GM12891 (cell line): ENCODE data around the gene PXDN.

Source experiments
- DNase-seq: peaks from one replicate; pipeline ENCODE4 v3.0.0; 2011; ENCODE audit warnings: low spot score; ENCODE audit not compliant: insufficient read length
- FAIRE-seq: peaks from 2 replicates; lab custom pipeline; 2011; peaks lifted over from hg19 to GRCh38; lab: Jason Lieb, UNC
- PAX5 ChIP-seq: IDR thresholded peaks from 2 replicates; pipeline ENCODE4 v1.6.1; 2011; ENCODE audit warnings: low read length, moderate library complexity, mild to moderate bottlenecking; ENCODE audit not compliant: insufficient read depth, severe bottlenecking
- POLR2A ChIP-seq: IDR thresholded peaks from 2 replicates; pipeline ENCODE4 v1.6.1; 2011; ENCODE audit warnings: low read depth, low read length, control low read depth
- POLR2AphosphoS5 ChIP-seq: IDR thresholded peaks from 2 replicates; pipeline ENCODE4 v1.6.1; 2011; ENCODE audit warnings: low read depth, low read length, control low read depth
- POU2F2 ChIP-seq: IDR thresholded peaks from 2 replicates; pipeline ENCODE4 v1.6.1; 2011; ENCODE audit warnings: low read depth, mild to moderate bottlenecking, control low read depth, low read length, moderate library complexity
- SPI1 ChIP-seq: IDR thresholded peaks from 2 replicates; pipeline ENCODE4 v1.6.1; 2011; ENCODE audit warnings: low read depth, low read length, control low read depth
- TAF1 ChIP-seq: IDR thresholded peaks from 2 replicates; pipeline ENCODE4 v1.6.1; 2011; ENCODE audit warnings: low read depth, low read length, control low read depth

Gene PXDN

GRCh38 chr2:1601471-1602277 lies 142.6 kb downstream of the PXDN start:
- DNase-seq (no peak), FAIRE-seq (no peak)
- TF ChIP-seq POLR2A (no peak), SPI1 (no peak), POU2F2 (no peak), PAX5 (no peak), POLR2AphosphoS5 (no peak), TAF1 (no peak)

GRCh38 chr2:1601067-1601412 lies 143.3 kb downstream of the PXDN start:
- no peak for TF ChIP-seq POLR2AphosphoS5
- TF ChIP-seq POLR2A: no peak
- TF ChIP-seq TAF1: no peak
- TF ChIP-seq SPI1: no peak
- TF ChIP-seq PAX5: no peak
- no peak for TF ChIP-seq POU2F2
- FAIRE-seq (no peak), DNase-seq (no peak)

- DNase-seq: no peak
These were observed 143.9 kb downstream of the PXDN start for GRCh38 chr2:1600191-1601066.

GRCh38 chr2:1599301-1600085 lies 144.8 kb downstream of the PXDN start:
- no peak for DNase-seq
- FAIRE-seq: no peak
- no peak for TF ChIP-seq SPI1
- no peak for TF ChIP-seq POLR2AphosphoS5
- TF ChIP-seq POLR2A: no peak
- no peak for TF ChIP-seq PAX5
- no peak for TF ChIP-seq POU2F2
- no peak for TF ChIP-seq TAF1

More at GRCh38 chr2:1600191-1601066, 143.9 kb downstream of the PXDN start:
- FAIRE-seq: no peak
- TF ChIP-seq POU2F2 (no peak), POLR2AphosphoS5 (no peak), SPI1 (no peak), TAF1 (no peak), PAX5 (no peak), POLR2A (no peak)

GRCh38 chr2:1598800-1599199 lies 145.5 kb downstream of the PXDN start:
- no peak for DNase-seq
- no peak for FAIRE-seq
- TF ChIP-seq POLR2A: no peak
- TF ChIP-seq POLR2AphosphoS5: no peak
- no peak for TF ChIP-seq POU2F2
- TF ChIP-seq SPI1: no peak

GRCh38 chr2:1598041-1598710 lies 146.1 kb downstream of the PXDN start:
- no peak for DNase-seq
- TF ChIP-seq PAX5: no peak
- TF ChIP-seq POLR2A: no peak
- no peak for TF ChIP-seq POLR2AphosphoS5
- TF ChIP-seq POU2F2: no peak
- TF ChIP-seq TAF1: no peak
- TF ChIP-seq SPI1: no peak
- no peak for FAIRE-seq

- FAIRE-seq (peak; percentile 81), DNase-seq (no peak)
- TF ChIP-seq SPI1 (no peak), POU2F2 (no peak), PAX5 (no peak), TAF1 (no peak), POLR2AphosphoS5 (no peak), POLR2A (no peak)
These were observed 149.0 kb downstream of the PXDN start for GRCh38 chr2:1595274-1595673.

- TF ChIP-seq PAX5: no peak
- no peak for TF ChIP-seq POU2F2
- TF ChIP-seq TAF1: no peak
- TF ChIP-seq POLR2AphosphoS5: no peak
- TF ChIP-seq POLR2A: no peak
- no peak for TF ChIP-seq SPI1
- DNase-seq (no peak), FAIRE-seq (no peak)
These were observed 149.7 kb downstream of the PXDN start for GRCh38 chr2:1594373-1595171.

- FAIRE-seq (no peak), DNase-seq (no peak)
- TF ChIP-seq POU2F2: no peak
- TF ChIP-seq POLR2A: no peak
- no peak for TF ChIP-seq SPI1
- no peak for TF ChIP-seq PAX5
- TF ChIP-seq TAF1: no peak
- TF ChIP-seq POLR2AphosphoS5: no peak
These were observed 150.3 kb downstream of the PXDN start for GRCh38 chr2:1594123-1594372.
